Measurements from ENCODE around the gene BTRC. TPM values are rescaled to one million over a fixed set of nuclear protein-coding genes. Genes with fewer than 3 reads are reported as not detected.
A peak's percentile ranks its signal among the peaks of the same experiment; 100 is the strongest.

Gene BTRC
- total RNA-seq, 1 donor from 2014 or later: 19.6 TPM

DNA sequence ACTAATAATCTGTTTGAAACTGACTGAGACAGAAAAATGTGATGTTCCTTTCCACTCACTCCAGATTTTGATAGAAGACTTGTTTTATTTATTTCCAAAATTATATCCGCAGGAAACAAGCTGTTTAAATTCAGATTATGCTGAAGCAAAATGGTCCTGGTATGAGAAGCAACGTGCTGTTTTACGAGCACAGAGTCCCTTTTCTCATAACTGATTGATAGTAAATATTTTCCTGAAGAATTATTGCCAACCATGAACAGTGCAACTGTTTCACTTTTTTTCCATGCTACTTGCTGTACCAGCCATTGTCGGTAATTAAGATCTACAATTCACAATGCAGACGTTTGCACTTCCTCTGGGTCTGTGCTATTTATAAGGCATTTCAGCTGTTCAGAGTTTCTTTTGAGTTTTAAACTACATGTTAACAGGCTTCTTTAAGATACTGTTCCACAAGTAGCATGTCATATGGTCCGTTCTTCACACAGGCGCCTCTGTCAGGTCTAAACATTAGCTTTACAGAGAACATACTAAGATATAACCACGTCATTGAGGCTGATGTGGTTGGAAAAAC, 130.3 kb downstream of the BTRC start:
- DNase-seq (ENCODE audit: low read depth): no peak

DNA sequence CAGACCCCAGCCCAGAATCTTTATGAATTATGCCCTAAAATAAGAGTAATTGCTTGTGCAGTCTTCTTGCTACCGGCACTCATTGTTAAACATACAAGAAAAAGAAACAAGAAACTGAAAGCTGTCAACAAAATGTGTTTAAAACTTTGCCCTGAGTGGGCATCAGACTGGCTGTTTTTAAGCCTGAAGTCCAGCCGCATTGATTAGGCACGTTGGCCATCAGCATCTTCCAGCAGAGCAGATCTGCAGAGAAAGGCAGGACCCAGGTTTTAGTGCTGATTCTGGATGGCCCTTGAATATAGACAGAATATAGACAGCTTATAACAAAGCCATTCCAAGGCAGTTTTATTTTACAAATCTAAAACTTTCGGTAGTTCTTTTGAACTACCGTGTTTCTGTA, 131.2 kb downstream of the BTRC start:
- DNase-seq (ENCODE audit: low read depth): no peak

DNA sequence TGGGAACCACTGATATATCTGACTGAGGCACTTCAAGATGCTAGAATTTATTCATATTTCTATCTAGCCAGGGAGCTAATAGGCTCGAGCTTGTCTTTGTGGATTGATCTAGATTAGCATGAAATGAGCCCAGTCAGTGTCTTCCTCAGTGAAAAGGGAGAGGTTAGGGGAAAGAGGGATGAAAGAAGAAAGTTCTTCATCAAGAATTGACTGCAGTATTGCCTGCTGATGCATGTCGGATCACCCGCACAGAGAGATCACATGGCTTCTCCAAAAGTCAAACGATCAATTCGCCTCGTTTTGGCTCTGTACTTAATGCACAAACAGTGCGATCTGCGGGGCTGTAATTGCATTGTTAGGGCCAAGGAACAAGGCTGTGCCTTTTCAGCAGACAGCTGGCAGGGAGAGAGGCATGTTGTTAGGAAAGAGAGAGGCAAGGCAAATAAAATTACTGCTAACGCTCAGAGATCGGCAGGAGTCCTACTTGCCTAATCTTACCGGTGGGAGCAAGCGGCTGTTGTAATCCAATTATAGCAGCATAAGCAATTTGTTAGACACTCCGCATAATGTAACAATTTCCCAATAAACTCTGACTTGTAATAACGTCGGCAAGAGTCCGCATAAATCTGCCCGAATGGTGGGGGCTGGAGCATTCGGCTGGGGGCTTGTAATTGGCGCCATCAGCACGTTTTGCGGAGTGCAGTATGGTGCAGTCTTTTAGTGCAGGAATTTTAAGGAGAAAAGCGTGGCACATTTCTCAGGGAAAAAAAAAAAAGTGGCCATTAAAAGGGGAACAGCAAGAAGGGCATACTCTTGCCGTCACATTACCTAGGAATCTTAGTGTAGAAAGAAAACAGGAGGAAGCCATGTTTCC, 132.0 kb downstream of the BTRC start:
- DNase-seq (ENCODE audit: low read depth): no peak

DNA sequence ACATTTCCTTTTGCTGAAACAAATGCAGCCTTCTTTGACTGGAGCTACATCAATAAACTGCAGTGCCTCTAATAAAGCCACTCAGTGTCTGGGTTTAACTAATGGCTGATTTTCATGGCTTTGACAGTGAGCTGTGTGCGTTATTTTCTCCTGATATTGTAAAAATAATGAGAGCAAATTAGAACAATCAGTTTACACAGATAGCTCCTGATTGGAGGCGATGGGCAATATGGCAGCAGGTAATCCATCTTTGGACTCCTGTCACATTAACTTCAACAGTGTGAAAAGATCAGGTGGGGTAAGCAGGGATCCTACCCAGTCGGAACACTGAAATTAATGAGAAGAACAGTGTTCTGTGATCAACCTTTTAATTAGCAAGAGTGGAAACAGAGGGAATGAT, 133.4 kb downstream of the BTRC start:
- no peak for DNase-seq (ENCODE audit: low read depth)

DNA sequence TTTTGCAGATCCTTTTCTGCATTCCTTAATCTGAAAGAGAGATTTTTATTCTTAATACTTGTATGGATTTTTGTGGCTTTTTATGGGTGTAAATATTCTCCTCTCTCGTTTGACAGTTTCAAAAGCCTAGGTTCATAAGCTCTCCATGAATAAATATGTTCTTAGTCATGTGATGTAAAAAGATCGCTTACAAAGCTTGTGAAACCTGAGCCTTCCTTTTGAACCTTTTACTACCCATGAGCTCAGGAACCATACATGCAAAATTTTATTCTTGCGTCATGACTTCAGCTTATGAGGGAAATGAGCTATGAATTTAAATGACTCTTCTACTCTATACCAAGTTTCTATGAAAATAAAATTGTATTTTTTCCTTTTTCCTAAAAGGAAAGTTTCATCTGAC, 135.4 kb downstream of the BTRC start:
- no peak for DNase-seq (ENCODE audit: low read depth)

DNA sequence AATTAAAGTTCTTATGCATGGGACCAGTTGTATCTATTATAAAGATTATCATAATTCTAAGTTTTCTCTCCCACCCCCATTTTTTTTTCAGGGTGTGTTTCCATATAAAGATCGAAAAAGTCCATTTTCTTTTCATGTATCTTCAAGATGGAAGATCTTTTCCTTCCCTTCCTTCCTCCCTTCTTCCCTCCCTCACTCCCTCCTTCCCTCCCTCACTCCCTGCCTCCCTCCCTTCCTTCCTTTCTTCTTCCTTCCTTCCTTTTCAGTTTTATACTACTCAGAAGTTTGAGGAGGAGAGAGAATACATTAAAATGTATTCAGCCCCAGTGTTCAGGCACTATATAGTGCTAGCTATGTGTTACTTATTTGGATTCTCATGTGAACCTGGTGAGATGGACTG, 136.1 kb downstream of the BTRC start:
- no peak for DNase-seq (ENCODE audit: low read depth)

DNA sequence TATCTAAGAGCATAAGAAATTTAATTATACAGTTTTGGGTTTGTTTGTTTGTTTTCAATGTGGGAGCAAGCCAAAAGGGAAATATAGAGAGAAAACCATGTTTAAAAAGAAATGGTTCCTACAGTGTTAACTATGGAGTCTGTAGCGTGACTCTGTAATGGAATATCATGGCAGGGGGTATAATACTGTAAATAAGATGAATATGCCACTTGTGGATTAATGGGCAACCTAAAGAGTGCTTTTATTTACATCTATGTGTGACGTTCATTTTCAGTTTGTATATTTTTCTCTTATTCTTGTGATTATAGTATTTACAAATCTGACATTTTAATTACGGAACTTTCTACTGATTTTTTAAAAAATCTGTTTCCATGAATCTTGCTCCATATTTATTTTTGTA, 138.2 kb downstream of the BTRC start:
- DNase-seq (ENCODE audit: low read depth): no peak

DNA sequence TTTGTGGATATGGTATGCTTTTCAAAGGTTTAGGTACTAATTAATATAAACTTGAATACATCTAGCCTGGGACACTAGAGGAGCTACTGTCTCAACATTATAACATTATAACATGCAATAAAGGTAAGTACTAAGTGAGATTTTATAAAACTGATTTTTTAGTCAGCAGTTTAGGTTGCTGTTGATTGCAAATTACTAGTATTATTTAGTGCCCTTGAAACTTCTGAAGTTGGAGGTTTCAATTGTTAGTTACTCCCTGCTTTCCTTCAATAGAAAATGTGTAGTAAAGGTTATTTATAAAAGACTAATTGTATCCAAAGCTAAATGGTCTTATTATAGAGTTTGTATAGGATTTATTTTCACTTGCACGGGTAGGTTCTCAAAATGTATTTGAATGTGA, 138.8 kb downstream of the BTRC start:
- no peak for DNase-seq (ENCODE audit: low read depth)

DNA sequence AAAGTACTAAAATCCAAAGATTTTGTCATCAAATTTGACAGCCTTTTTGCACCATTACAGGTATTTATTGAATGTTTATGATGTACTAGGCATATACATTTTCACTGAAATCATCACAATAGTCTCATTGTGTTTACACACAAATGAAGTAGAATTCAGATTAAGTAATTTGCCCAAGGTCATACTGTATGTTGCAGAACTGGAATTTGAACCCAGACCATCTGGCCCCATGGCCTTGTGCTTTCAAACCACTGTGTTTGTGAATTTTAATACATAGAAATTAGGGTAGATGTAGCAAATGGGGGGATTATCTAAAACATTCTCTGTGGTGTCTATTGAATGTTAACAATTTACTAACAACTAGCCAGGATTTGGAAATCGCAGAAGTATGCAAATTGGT, 139.3 kb downstream of the BTRC start:
- no peak for DNase-seq (ENCODE audit: low read depth)

DNA sequence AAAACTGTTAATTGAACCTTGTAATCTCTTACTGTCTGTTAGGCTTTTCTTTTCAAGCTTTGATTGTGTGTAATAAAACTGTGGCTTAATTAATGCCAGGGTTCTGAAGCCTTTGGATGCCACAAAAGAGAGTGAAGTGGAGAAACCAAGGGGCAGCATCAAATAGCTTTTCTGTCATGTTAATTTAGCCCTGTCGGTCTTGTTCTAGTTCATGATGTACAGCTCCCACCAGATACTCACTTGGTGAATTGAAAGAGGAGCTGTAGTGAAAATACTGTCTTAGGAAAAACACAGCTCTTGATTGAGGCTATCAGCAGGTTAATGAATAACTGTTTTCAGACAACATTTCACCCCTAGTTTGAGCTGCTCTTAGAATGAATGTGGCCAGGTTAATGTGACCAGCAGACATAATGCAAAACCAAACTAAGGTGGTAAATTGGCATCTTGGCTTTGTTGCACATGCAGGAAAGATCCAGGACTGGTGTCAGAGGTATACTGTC, 139.9 kb downstream of the BTRC start:
- peak; percentile 71 for DNase-seq (ENCODE audit: low read depth)

DNA sequence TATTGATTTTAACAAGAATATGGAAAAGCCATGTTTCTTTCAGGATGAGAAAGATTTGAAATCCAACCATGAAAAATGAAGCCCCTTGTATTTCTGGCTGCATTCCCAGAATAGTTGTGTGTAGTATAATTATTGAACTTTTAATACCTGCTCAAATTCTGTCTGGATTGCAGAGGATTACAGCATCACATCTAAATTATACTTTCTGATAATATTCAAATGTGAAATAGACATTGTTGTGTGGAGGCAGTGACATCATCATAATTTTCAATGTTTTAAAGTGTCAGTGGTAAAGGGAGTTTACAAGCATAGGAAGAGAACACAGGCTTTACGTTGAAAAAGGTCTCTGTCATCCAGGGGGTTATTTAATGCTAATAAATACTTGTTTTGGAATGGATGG, 140.7 kb downstream of the BTRC start:
- DNase-seq (ENCODE audit: low read depth): no peak

DNA sequence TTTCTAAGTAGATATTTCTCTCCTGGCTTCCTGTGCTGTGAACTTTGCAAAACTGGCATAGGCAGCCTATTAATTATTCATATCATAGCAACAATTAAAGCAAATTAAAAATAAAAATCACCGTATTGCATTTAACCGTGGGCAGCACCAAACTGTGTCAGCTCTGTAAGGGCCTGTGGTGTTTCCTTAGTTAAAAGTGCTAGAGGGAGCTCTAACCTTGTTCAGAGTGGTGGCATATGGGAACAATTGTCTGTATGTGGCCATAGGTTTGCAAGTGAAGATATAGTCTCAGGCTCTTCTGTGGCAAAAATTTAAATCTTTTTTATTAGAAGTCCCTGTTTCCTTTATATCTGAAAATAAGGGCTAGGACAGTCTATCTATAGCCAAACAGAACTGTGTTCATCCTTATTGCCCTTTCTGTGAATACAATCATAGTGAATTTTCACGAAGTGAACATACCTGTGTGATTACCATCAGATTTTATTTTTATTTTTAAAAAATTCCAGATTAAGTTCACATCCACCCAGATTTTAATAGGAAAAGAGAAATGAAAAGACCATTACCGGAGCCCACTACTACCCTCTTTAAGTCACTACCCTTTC, 141.5 kb downstream of the BTRC start:
- DNase-seq (ENCODE audit: low read depth): peak; percentile 9

DNA sequence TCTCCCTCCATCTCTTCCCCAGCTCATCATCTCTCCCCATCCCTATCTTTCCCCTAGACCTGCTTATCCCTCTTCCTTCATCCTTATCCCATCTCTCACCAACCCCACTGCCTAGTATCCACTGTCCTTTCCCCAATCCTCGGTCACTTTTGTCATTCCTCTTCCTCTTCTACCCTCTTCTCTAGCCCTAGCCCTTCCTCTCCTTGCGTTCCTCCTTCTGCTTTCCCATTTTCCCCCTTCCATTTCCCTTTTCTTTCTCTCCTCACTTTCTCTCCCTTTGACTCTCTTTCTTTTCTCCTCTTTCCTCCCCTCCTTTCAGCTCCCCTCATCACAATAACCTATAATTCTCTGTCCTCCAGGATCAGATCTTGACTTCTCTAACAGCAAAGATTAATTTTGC, 150.5 kb downstream of the BTRC start:
- DNase-seq (ENCODE audit: low read depth): no peak

DNA sequence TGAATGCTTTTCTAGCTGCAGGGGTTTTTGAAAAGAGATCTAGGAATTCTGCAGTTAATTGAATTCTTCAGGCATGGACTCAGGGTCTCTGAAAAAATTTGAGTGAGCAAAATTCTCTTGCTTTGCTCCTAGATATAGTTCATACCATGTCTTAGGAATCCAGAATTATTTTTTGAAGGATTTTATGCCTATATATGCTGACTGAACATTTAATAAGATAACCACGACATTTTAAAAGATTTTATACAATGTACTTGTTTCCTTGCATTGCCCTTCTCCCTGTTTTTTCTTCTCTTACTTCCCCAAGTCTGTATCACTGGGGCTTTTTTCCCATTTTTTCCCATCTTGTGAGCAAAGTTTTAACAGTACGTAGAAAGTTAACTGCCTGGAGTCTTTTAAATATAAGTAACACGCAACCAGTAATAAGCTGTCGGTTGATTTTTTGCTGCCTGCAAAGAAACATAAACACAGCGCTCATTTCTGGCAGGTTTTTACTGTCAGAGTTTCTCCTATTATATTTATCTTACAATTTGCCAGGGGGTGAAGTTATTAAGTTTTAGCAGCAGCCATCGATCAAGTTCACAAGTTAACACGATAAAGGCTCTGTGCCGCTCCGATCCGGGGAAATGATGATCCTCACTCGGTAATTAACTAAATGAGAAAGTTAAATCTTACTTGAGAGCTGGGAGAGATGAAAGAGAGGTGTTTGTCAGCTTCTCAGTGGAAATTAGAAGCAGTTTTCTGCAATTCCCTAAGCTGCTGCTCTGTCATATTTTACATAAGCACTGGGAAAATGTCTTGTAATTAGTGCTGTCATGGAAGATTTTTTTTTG, 153.1 kb downstream of the BTRC start:
- no peak for DNase-seq (ENCODE audit: low read depth)

DNA sequence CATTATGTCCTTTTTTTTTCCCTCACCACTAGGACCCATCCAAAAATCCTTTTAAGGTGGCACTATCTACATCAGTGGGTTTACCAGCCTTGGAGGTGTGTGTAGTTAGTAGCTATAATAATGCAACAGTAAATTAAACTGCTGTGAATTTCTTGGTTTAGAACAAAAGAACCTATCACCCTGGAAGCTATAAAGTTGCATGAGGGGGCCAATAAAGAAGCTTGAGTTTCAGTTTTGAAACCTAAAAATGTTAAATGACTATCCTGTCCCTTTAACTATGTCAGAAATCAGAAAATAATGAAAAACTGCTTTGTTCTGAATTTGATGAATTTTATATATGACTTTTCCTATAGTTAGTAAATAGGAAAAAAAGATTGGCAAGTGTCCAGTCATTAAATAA, 153.9 kb downstream of the BTRC start:
- DNase-seq (ENCODE audit: low read depth): no peak

DNA sequence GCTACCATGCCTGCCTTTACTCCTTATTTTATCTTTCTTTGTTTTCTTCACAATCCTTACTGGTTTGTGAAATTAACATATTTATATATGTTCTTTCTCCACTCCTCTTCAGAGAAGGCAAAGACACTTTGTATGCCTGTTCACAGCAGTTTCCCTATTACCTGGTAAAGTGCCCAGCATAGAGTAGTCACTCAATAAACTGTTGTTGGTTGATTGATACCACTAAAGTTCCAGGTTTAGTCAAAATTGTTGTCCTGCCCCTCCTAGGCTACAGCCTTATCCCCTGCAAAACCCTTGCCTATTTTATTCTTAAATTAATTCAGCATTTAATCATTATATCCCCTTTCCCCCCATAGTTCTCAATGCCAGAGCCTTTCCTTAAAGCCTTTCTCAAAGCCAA, 158.0 kb downstream of the BTRC start:
- no peak for DNase-seq (ENCODE audit: low read depth)

DNA sequence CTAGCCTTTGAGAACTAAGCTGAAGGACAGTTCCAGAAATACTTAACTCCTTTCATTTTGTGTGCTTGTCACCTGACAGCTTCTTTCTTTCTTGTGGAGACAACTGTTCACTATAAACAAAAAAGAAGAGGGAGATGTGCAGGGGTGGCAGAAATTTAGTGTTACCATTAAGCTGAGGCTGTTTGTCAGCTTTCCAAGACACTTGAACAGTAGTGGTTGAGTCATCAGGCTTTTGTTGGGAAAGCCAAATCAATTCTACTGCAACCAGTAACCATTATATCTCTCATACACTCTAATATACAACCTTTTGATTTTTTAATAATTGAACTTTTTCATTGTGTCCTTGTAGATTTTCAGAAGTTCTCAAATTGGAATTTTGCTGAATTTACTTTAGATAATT, 158.8 kb downstream of the BTRC start:
- DNase-seq (ENCODE audit: low read depth): peak; percentile 50

DNA sequence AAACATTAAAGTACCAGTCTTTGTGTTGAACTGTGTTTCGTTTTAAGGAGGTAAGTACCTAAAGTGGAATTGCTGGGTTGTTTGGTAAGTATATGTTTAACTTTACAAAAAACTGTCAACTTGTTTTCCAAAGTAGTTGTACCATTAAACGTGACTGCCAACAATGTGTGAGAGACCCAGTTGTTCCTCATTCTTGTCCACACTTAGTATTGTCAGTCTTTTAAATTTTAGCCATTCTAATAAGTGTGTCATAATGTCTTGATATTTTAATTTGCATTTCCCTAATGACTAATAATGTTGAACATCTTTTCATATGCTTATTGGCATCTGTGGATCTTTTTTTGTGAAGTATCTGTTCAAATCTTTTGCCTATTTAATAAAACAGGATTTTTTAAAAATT, 159.8 kb downstream of the BTRC start:
- DNase-seq (ENCODE audit: low read depth): no peak

DNA sequence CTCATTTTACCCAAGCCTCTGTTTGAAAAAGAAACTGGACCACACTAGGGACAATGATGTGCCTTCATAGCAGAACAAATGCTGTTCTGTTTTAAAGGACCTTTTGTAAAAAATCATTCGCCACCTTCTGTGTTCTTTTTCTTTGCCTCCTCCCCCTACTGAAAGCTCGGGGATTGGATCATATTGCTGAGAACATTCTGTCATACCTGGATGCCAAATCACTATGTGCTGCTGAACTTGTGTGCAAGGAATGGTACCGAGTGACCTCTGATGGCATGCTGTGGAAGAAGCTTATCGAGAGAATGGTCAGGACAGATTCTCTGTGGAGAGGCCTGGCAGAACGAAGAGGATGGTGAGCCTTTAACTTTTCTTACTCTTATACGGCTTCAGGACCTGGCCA, 171.9 kb downstream of the BTRC start:
- DNase-seq (ENCODE audit: low read depth): no peak

DNA sequence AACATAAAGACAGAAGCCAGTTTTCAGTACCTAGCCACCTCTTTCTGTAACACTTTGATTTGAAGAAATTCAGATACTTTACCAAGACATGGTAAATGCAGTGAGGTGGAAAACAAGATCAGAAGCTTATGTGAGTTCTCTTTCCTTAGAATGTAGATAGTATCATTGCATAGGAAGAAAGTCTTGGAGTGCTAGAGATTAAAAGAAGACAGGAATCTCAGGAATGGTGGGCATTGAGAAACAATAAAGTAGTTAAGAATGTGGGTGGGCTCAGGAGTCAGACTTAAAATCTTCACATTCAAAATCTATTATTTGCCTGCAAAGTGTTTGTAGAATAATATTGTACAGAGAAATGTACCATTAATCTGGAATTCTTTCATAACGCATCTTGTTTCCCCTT, 175.2 kb downstream of the BTRC start:
- no peak for DNase-seq (ENCODE audit: low read depth)

DNA sequence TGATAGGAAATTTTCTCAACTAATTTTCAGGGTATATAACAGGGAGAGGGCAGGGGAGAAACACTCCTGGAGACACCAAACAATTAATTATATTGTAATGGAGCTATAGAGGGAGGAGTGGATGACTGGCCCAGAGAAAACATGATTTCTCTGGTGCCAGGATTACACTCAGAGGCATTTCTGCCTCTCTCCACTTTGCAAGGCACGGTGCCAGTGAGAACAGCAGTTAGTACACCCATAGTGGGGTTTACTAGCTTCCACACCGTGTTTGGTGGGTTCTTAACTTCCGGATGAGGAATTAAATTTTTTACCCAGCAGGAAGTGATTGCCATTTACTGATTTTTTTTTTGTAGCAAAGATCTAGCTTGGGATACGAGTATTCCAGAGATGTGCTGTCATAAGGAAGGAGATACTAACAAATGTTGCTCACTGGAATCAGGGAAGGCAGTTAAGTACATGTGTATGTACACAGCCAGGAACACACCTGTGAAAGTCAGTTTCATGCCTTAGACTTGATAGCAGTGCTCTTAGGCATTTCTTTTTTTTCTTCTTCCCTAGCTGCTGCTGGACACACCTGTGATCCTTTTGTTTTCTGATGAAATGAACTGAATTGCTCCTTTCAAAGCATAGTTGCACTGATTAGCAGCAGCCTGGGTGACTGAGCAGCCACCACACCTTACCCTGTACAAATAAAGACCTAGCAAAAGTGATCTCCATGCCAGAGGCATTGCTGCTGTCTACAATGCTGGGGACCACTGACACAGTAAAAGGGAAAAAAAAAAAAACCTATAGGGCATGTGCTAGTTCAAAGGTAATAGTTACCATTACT, 176.0 kb downstream of the BTRC start:
- DNase-seq (ENCODE audit: low read depth): no peak
